ENCODE results near the gene MBD2. TPM values are rescaled to one million over a fixed set of nuclear protein-coding genes. Genes with fewer than 3 reads are reported as not detected.
"Not testable (repeated sequence)": the region's sequence is repeated elsewhere in the genome, so short reads cannot be mapped to it uniquely, and the experiment has no call there.

MBD2 gene
- total RNA-seq, 1 donor from 2014 or later: 48.8 TPM

GRCh38 chr18:54223568-54224241 is 764 bp downstream of the MBD2 start:
- peaks cover 17% of the 10 kb centered on the region for H3K36me3 Mint-ChIP-seq
- H3K4me1 Mint-ChIP-seq (ENCODE audit: unreplicated experiment): peaks cover 22% of the 10 kb centered on the region
- H3K27ac Mint-ChIP-seq: peak overlapping the region; percentile 97
- peak overlapping the region; percentile 96 for H3K4me3 Mint-ChIP-seq
- no peaks in the 10 kb centered on the region for H3K27me3 Mint-ChIP-seq
- no peak for DNase-seq (ENCODE audit: extremely low spot score, unreplicated experiment)
- no peak for TF ChIP-seq CTCF (conservative IDR thresholded peaks at IDR 0.05)
- no peaks in the 10 kb centered on the region for H3K9me3 Mint-ChIP-seq

GRCh38 chr18:54222922-54223567 is 1.4 kb downstream of the MBD2 start:
- H3K9me3 Mint-ChIP-seq: no peaks in the 10 kb centered on the region
- H3K27ac Mint-ChIP-seq: peak overlapping the region; percentile 97
- H3K4me1 Mint-ChIP-seq (ENCODE audit: unreplicated experiment): peaks cover 22% of the 10 kb centered on the region
- no peak for TF ChIP-seq CTCF (conservative IDR thresholded peaks at IDR 0.05)
- H3K4me3 Mint-ChIP-seq: peak overlapping the region; percentile 96
- no peaks in the 10 kb centered on the region for H3K27me3 Mint-ChIP-seq
- DNase-seq (ENCODE audit: extremely low spot score, unreplicated experiment): no peak
- H3K36me3 Mint-ChIP-seq: peaks cover 17% of the 10 kb centered on the region

- Mint-ChIP-seq H3K36me3 (peaks cover 17% of the 10 kb centered on the region), H3K27me3 (no peaks in the 10 kb centered on the region), H3K4me3 (peak overlapping the region; percentile 62), H3K9me3 (no peaks in the 10 kb centered on the region), H3K27ac (peak overlapping the region; percentile 9), H3K4me1 (ENCODE audit: unreplicated experiment) (peaks cover 22% of the 10 kb centered on the region)
- DNase-seq (ENCODE audit: extremely low spot score, unreplicated experiment): no peak
- TF ChIP-seq CTCF (conservative IDR thresholded peaks at IDR 0.05): no peak
Observed at GRCh38 chr18:54220406-54220805, 4.1 kb downstream of the MBD2 start.

GRCh38 chr18:54218803-54219202 is 5.7 kb downstream of the MBD2 start:
- Mint-ChIP-seq H3K36me3 (peaks cover 20% of the 10 kb centered on the region), H3K4me1 (ENCODE audit: unreplicated experiment) (peaks cover 26% of the 10 kb centered on the region)
- not testable (repeated sequence) for DNase-seq (ENCODE audit: extremely low spot score, unreplicated experiment); H3K9me3 Mint-ChIP-seq; H3K27me3 Mint-ChIP-seq; H3K27ac Mint-ChIP-seq; H3K4me3 Mint-ChIP-seq

GRCh38 chr18:54218299-54218698 is 6.2 kb downstream of the MBD2 start:
- DNase-seq (ENCODE audit: extremely low spot score, unreplicated experiment): no peak
- no peaks in the 10 kb centered on the region for H3K9me3 Mint-ChIP-seq
- no peak overlapping the region for H3K27ac Mint-ChIP-seq
- H3K36me3 Mint-ChIP-seq: peaks cover 20% of the 10 kb centered on the region
- no peak for TF ChIP-seq CTCF (conservative IDR thresholded peaks at IDR 0.05)
- peaks cover 26% of the 10 kb centered on the region for H3K4me1 Mint-ChIP-seq (ENCODE audit: unreplicated experiment)
- no peak overlapping the region for H3K4me3 Mint-ChIP-seq
- no peaks in the 10 kb centered on the region for H3K27me3 Mint-ChIP-seq

GRCh38 chr18:54217624-54218023 is 6.8 kb downstream of the MBD2 start:
- H3K9me3 Mint-ChIP-seq: no peaks in the 10 kb centered on the region
- peak overlapping the region; percentile 32 for H3K27ac Mint-ChIP-seq
- H3K4me3 Mint-ChIP-seq: peak overlapping the region; percentile 12
- TF ChIP-seq CTCF (conservative IDR thresholded peaks at IDR 0.05): no peak
- H3K36me3 Mint-ChIP-seq: peaks cover 20% of the 10 kb centered on the region
- H3K27me3 Mint-ChIP-seq: no peaks in the 10 kb centered on the region
- DNase-seq (ENCODE audit: extremely low spot score, unreplicated experiment): no peak
- peaks cover 26% of the 10 kb centered on the region for H3K4me1 Mint-ChIP-seq (ENCODE audit: unreplicated experiment)
